Subcutaneous abdominal adipose tissue (tissue), 5 donors: Measurements from ENCODE around the gene BCL2A1.

Experiments used
- H3K27ac ChIP-seq: one replicate; pipeline ENCODE4 v1.7.0; 2013; ENCODE audit warnings: low read depth, mild to moderate bottlenecking, inconsistent platforms, low read length, moderate library complexity
- H3K27me3 ChIP-seq, 5 donors: one replicate each; pipeline ENCODE4 v1.7.0; 2013; ENCODE audit warnings: low read length in 5 of 5, inconsistent platforms in 1 of 5; ENCODE audit not compliant: control insufficient read depth in 5 of 5, insufficient read depth in 4 of 5
- H3K36me3 ChIP-seq, 5 donors: one replicate each; pipeline ENCODE4 v1.7.0; 2013; ENCODE audit warnings: low read length in 5 of 5; ENCODE audit not compliant: control insufficient read depth in 5 of 5, insufficient read depth in 5 of 5
- H3K4me1 ChIP-seq, 5 donors: one replicate each; pipeline ENCODE4 v1.7.0; 2013; ENCODE audit warnings: low read length in 5 of 5, mild to moderate bottlenecking in 3 of 5, moderate library complexity in 1 of 5; ENCODE audit not compliant: control insufficient read depth in 5 of 5, insufficient read depth in 5 of 5
- H3K4me3 ChIP-seq, 5 donors: one replicate each; pipeline ENCODE4 v1.7.0; 2013; ENCODE audit warnings: low read length in 5 of 5, low read depth in 1 of 5
- H3K9ac ChIP-seq, 5 donors: one replicate each; pipeline ENCODE4 v1.7.0; 2013; ENCODE audit warnings: low read length in 5 of 5, mild to moderate bottlenecking in 4 of 5, moderate library complexity in 3 of 5
- H3K9me3 ChIP-seq, 5 donors: one replicate each; pipeline ENCODE4 v1.7.0; 2013; ENCODE audit warnings: low read length in 5 of 5; ENCODE audit not compliant: control insufficient read depth in 5 of 5
- donor health status: healthy.
- donor health status: healthy.
- donor health status: healthy.
- donor health status: healthy.
- donor health status: healthy.

BCL2A1 gene

DNA sequence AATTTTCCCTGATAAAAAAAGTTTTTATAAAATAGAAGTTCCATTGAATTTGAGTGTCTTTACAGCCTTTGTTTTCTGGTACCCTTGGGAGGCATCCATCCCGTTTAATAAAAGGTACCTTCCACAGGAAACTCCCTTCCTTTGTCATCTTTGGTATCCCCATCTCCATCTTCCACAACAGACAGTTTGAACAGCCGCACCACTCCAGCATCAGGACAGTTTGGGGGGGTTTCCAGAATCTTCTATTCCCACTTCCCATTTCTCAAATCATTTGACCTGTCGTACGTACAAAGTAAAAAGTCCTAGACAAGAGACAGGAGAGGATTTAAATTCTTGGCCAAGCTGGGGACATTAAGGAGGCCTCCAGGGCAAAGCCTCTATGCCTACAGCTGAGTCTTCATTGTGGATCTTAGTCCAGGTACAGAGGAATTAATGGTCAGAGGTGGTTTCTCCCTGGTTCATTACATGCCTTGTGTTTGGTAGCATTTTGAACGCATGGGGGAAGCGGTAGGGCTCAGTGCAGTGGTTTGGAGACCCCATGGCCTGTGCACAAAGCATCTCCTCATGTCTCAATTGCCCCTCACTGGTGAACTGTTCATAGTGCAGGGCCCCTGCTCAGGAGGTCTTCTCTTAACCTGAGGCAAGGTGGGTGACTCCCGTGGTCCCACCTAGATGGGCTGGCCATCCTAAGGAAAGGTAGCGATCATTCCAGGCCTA lies 19.4 kb upstream of the BCL2A1 start:
- no peaks in the 10 kb centered on the region for H3K27me3 ChIP-seq
- no peak overlapping the region for H3K4me3 ChIP-seq
- H3K36me3 ChIP-seq = no peaks in the 10 kb centered on the region
- no peak overlapping the region for H3K27ac ChIP-seq
- no peak overlapping the region for H3K9ac ChIP-seq
- H3K4me1 ChIP-seq = no peaks in the 10 kb centered on the region
- no peaks in the 10 kb centered on the region for H3K9me3 ChIP-seq

DNA sequence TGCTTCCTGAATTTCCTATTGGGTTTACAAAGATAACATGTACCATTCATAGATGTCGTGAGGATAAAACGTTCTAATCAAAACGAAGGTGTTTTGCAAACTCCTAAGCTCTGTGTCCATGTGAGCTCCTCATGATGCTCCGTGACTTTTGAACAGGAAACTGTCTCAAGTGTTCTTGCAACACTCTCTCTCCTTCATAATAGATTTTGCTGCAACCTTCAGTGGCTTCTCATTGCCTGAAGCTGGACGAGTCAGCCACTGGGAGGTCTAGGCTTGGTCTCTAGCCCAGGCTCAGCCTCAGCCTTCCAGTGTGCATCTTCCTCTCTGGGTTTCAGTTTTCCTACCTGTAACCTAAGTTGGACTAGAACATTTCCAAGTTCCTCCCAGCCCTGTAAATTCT lies 18.7 kb upstream of the BCL2A1 start:
- H3K9ac ChIP-seq = no peak overlapping the region
- no peaks in the 10 kb centered on the region for H3K36me3 ChIP-seq
- no peaks in the 10 kb centered on the region for H3K4me1 ChIP-seq
- H3K27me3 ChIP-seq = no peaks in the 10 kb centered on the region
- H3K27ac ChIP-seq = no peak overlapping the region
- H3K9me3 ChIP-seq = no peaks in the 10 kb centered on the region
- no peak overlapping the region for H3K4me3 ChIP-seq

DNA sequence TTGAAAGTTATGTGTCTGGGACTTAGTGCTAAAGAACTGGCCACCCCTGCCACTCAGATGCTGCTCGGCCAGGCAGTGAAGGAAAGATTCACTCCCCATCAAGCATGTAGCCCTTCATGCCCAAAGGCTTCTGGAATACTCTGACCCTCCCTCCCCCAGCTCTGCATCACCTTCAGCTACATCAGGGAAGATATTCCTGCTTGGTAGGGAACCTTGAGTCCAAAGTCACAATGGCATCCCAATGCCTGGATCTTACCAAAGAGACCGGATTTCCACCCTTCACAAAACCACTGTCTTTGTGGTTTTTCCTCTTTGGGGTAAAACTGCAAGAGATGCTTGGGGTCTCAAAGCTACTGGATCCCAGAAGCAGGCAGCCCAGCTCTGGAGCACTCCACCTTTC lies 18.2 kb upstream of the BCL2A1 start:
- Histone ChIP-seq H3K9ac (no peak overlapping the region), H3K4me3 (no peak overlapping the region), H3K4me1 (no peaks in the 10 kb centered on the region), H3K27me3 (no peaks in the 10 kb centered on the region), H3K36me3 (no peaks in the 10 kb centered on the region), H3K9me3 (no peaks in the 10 kb centered on the region), H3K27ac (no peak overlapping the region)

DNA sequence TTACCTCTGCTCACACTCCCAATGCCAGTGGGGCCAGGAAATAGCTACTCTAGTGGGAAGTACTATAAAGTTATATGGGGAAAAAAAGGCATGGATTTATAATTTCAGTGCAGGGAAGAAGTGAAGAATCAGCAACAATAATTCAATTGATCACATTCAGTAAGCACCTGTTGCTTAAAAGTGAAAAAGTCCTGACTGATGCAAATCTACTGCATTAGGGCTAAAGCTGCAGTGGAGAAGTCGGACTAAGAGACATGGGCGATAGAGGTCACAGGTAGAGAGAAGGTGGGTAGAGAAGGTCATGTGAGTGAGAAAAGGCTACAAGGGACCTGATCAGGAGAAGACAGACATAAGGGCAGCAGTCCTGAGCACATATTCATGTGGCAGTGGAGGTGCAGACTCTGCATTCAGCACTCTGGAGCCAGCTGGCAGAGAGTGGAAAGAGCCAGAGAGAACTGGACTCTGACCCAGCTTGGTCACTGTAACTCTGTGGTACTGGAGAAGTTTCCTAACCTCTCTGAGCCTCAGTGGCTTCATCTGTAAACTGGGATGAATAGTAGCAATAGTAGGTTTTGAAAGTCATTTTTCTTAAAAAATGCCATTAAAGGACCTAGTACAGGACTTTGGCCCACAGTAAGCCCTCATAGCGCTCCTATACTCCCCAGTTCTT lies 17.6 kb upstream of the BCL2A1 start:
- Histone ChIP-seq H3K36me3 (no peaks in the 10 kb centered on the region), H3K9me3 (no peaks in the 10 kb centered on the region), H3K9ac (no peak overlapping the region), H3K4me3 (no peak overlapping the region), H3K27ac (no peak overlapping the region), H3K27me3 (no peaks in the 10 kb centered on the region), H3K4me1 (no peaks in the 10 kb centered on the region)

DNA sequence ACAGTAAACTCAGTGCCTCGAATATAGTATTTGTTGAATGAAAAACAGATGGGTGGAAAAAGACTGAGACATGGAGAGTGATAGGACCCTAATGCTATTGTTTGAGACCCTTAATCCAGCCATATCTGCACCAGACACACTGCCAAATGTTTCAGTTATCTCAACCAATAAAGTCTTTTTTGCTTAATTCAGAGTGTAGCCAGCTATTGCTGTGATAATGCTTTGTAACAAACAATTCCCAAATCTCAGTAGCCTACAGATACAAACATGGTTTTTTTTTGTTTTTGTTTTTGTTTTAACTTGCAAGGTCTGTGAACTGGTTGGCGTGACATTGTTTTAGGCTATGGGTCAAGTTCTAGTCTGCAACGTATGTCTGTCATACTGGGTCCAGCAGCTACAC lies 17.0 kb upstream of the BCL2A1 start:
- no peak overlapping the region for H3K4me3 ChIP-seq
- H3K4me1 ChIP-seq = no peaks in the 10 kb centered on the region
- H3K27ac ChIP-seq = no peak overlapping the region
- H3K9ac ChIP-seq = no peak overlapping the region
- no peaks in the 10 kb centered on the region for H3K36me3 ChIP-seq
- H3K9me3 ChIP-seq = no peaks in the 10 kb centered on the region
- H3K27me3 ChIP-seq = no peaks in the 10 kb centered on the region

DNA sequence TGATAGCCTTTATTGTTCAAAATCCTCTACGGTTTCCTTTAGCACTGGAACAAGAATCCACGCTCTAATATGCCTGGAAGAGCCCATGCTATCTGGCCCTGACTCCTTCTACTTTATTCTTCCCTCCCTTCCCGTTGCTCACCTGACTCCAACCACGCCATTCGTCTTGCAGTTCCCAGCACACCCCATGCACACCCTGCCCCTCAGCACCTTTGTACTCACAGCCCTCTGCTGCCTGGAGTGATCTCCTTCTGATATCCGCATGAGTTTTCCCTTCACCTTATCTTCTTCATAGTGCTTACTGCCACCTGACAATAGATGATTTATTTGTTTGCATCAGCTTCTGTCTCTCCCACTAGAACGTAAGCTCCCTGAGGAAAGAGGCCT lies 16.6 kb upstream of the BCL2A1 start:
- Histone ChIP-seq H3K27ac (no peak overlapping the region), H3K9me3 (no peaks in the 10 kb centered on the region), H3K36me3 (no peaks in the 10 kb centered on the region), H3K4me1 (no peaks in the 10 kb centered on the region), H3K9ac (no peak overlapping the region), H3K4me3 (no peak overlapping the region), H3K27me3 (no peaks in the 10 kb centered on the region)

DNA sequence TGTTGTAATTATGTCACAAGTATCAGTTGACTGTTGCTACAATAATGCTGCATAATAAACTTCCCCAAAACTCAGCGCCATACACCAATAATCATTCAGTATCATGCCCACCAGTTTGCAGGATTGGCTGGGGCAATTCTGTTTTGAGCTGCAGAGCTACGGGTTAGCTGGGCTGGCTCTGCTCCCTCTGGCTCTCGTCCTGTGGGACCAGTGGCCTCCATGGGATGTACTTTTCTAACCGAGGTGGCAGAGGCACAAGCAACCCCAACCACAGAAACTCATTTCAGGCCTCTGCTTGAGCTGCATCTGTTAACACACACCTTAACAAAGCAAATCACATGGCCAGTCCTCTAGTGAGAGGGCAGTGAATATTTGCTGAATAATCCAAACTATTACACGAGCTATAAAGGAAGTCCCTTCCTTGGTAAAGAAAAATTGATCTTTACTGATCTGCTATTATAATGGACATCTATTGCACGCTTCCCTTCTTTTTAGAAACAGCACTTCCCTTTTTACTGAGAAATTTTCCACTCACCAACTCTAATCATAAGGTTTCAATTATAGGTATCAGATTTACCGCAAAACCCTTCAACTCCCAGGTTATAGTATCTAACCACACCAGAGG lies 10.9 kb upstream of the BCL2A1 start:
- no peak overlapping the region for H3K4me3 ChIP-seq
- no peaks in the 10 kb centered on the region for H3K9me3 ChIP-seq
- H3K27me3 ChIP-seq = no peaks in the 10 kb centered on the region
- H3K27ac ChIP-seq = no peak overlapping the region
- peaks cover 0 to 21% (median 12%) of the 10 kb centered on the region in 5 donors for H3K4me1 ChIP-seq
- no peak overlapping the region for H3K9ac ChIP-seq
- no peaks in the 10 kb centered on the region for H3K36me3 ChIP-seq

DNA sequence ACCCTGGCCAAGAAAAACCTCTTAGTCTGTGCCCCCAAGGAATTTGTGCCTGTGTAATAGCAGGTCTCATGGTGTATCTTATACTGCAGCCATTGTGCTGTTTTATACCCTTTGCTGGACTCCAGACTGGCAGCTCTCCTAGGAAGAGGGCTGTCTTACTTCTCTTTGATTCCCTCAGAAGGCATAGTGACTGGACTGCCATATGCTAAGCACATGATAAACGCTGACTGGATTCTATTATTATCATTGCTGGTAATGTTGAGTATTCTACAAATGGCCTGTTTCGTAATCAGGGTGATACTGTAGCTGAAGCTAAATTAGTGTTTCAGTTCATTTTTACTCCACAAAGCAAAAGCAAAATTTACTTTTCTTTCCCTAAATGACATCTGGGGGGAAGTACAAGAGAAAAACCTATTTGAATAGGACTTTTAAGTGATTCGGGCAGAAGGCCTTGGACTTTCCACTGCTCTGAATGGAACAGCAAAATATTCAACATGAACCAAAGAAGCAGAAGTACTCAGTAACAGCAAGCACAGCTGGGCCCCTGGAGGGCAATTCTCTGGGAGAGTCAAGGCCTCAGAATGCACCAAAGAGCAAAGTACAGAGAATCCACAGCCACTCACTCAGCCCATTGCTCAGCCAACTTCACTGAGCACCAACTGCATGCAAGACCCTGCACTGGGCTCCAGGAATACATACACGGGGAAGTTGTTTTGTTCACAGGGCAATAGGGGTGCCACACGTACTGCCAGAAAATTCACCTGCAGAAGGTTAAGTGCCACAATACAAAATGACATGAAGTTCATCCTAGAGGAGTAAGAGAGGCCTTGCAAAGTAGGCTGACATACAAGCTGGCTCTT lies 7.9 kb upstream of the BCL2A1 start:
- H3K4me3 ChIP-seq = no peak overlapping the region
- H3K9ac ChIP-seq = no peak overlapping the region
- no peaks in the 10 kb centered on the region for H3K36me3 ChIP-seq
- H3K9me3 ChIP-seq = no peaks in the 10 kb centered on the region
- H3K27ac ChIP-seq = peak overlapping the region; percentile 51
- peaks cover 0 to 23% (median 12%) of the 10 kb centered on the region in 5 donors for H3K4me1 ChIP-seq
- no peaks in the 10 kb centered on the region for H3K27me3 ChIP-seq

DNA sequence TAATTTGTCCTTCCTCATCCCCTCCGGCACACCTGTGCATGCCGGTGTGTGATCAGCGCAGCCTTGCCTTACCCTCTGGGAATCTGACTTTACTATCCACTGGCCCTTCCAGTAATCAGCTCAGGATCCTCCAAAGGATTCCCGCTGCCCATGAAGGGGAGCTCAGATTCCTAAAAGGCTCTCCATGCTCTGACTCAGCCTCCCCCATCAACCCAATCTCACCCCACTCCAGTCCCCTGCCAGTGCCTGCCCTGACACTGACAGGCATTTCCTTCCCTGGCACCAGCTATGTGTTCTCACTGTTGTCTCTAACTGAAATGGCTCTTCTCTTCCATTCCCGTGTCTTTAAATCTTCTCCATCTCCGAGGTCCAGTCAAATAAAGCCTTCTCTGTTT lies 7.3 kb upstream of the BCL2A1 start:
- no peaks in the 10 kb centered on the region for H3K27me3 ChIP-seq
- H3K4me1 ChIP-seq = peaks cover 0 to 23% (median 12%) of the 10 kb centered on the region in 5 donors
- H3K36me3 ChIP-seq = no peaks in the 10 kb centered on the region
- peak overlapping the region; percentile 51 for H3K27ac ChIP-seq
- H3K9ac ChIP-seq = no peak overlapping the region
- H3K4me3 ChIP-seq = no peak overlapping the region
- H3K9me3 ChIP-seq = no peaks in the 10 kb centered on the region
